HEK293 (cell line): ENCODE results near the gene CORO6.

Experiments
- HOXD13 ChIP-seq: sonication (generic); formaldehyde crosslinking; IDR thresholded peaks from 2 replicates; pipeline ENCODE4 v1.8.0; 2022; ENCODE audit warnings: missing genetic modification reagents, borderline replicate concordance
- KLF1 ChIP-seq: fragments of 450-650 bp; formaldehyde crosslinking; IDR thresholded peaks from 2 replicates; pipeline ENCODE4 v1.5.1; 2016; ENCODE audit warnings: missing biosample characterization, missing genetic modification characterization
- OSR2 ChIP-seq: fragments of 450-650 bp; formaldehyde crosslinking; IDR thresholded peaks from 2 replicates; pipeline ENCODE4 v1.5.1; 2016; ENCODE audit warnings: missing biosample characterization, missing genetic modification characterization
- ZBTB7A ChIP-seq: fragments of 450-650 bp; formaldehyde crosslinking; IDR thresholded peaks from 2 replicates; pipeline ENCODE4 v1.5.1; 2016; ENCODE audit warnings: low read depth, missing biosample characterization, missing genetic modification characterization
- ZFP37 ChIP-seq: fragments of 450-650 bp; formaldehyde crosslinking; IDR thresholded peaks from 2 replicates; pipeline ENCODE4 v1.5.1; 2016; ENCODE audit warnings: missing biosample characterization, missing genetic modification characterization
- ZNF10 ChIP-seq: fragments of 450-650 bp; formaldehyde crosslinking; IDR thresholded peaks from 2 replicates; pipeline ENCODE4 v1.5.1; 2017; ENCODE audit warnings: missing biosample characterization, missing genetic modification characterization
- ZNF146 ChIP-seq: fragments of 450-650 bp; formaldehyde crosslinking; IDR thresholded peaks from 2 replicates; pipeline ENCODE4 v1.5.1; 2016; ENCODE audit warnings: missing biosample characterization, missing genetic modification characterization
- ZNF19 ChIP-seq: fragments of 450-650 bp; formaldehyde crosslinking; IDR thresholded peaks from 2 replicates; pipeline ENCODE4; 2016; ENCODE audit warnings: missing biosample characterization, missing genetic modification characterization, low read depth
- ZNF202 ChIP-seq: fragments of 450-650 bp; formaldehyde crosslinking; IDR thresholded peaks from 2 replicates; pipeline ENCODE4 v1.5.1; 2016; ENCODE audit warnings: missing biosample characterization, missing genetic modification characterization, borderline replicate concordance
- ZNF311 ChIP-seq: fragments of 450-650 bp; formaldehyde crosslinking; IDR thresholded peaks from 2 replicates; pipeline ENCODE4 v1.5.1; 2017; ENCODE audit warnings: missing biosample characterization, missing genetic modification characterization, borderline replicate concordance
- ZNF335 ChIP-seq: fragments of 450-650 bp; formaldehyde crosslinking; conservative IDR thresholded peaks from 2 replicates; pipeline ENCODE4 v1.5.1; 2016; ENCODE audit warnings: missing biosample characterization, missing genetic modification characterization
- ZNF561 ChIP-seq: fragments of 450-650 bp; IDR thresholded peaks from 2 replicates; pipeline ENCODE4 v1.5.1; 2018; ENCODE audit warnings: missing biosample characterization, missing genetic modification characterization, borderline replicate concordance
- ZNF571 ChIP-seq: fragments of 450-650 bp; formaldehyde crosslinking; IDR thresholded peaks from 2 replicates; pipeline ENCODE4 v1.5.0; 2017; ENCODE audit warnings: missing biosample characterization, missing genetic modification characterization
- ZNF596 ChIP-seq: fragments of 450-650 bp; IDR thresholded peaks from 2 replicates; pipeline ENCODE4 v1.5.0; 2018; ENCODE audit warnings: missing biosample characterization, mild to moderate bottlenecking, missing genetic modification characterization, moderate library complexity
- ZNF677 ChIP-seq: fragments of 450-650 bp; IDR thresholded peaks from 2 replicates; pipeline ENCODE4 v1.5.0; 2018; ENCODE audit warnings: missing biosample characterization, mild to moderate bottlenecking, missing genetic modification characterization, moderate library complexity
- ZNF768 ChIP-seq: fragments of 450-650 bp; formaldehyde crosslinking; IDR thresholded peaks from 2 replicates; pipeline ENCODE4 v1.5.1; 2018; ENCODE audit warnings: missing biosample characterization, mild to moderate bottlenecking, missing genetic modification characterization
- ZNF785 ChIP-seq: fragments of 450-650 bp; formaldehyde crosslinking; IDR thresholded peaks from 2 replicates; pipeline ENCODE4 v1.5.1; 2016; ENCODE audit warnings: missing biosample characterization, missing genetic modification characterization
- ZNF830 ChIP-seq: fragments of 450-650 bp; IDR thresholded peaks from 2 replicates; pipeline ENCODE4 v1.5.0; 2018; ENCODE audit warnings: missing biosample characterization, missing genetic modification characterization, low read depth, mild to moderate bottlenecking, moderate library complexity
- ZNF837 ChIP-seq: fragments of 450-650 bp; formaldehyde crosslinking; IDR thresholded peaks from 2 replicates; pipeline ENCODE4 v1.5.1; 2016; ENCODE audit warnings: missing biosample characterization, missing genetic modification characterization
- TF ChIP-seq, protein P1 (sequence below): fragments of 450-650 bp; formaldehyde crosslinking; IDR thresholded peaks from 2 replicates; pipeline ENCODE4 v1.5.1; 2016; ENCODE audit warnings: missing biosample characterization, missing genetic modification characterization
- TF ChIP-seq, protein P2 (sequence below): fragments of 450-650 bp; formaldehyde crosslinking; IDR thresholded peaks from 2 replicates; pipeline ENCODE4 v1.5.1; 2016; ENCODE audit warnings: missing biosample characterization, missing genetic modification characterization
- TF ChIP-seq, protein P3 (sequence below): fragments of 450-650 bp; formaldehyde crosslinking; IDR thresholded peaks from 2 replicates; pipeline ENCODE4 v1.5.1; 2016; ENCODE audit warnings: missing biosample characterization, missing genetic modification characterization
- TF ChIP-seq, protein P4 (sequence below): fragments of 450-650 bp; formaldehyde crosslinking; optimal IDR thresholded peaks from 2 replicates; pipeline ENCODE3; 2016; ENCODE audit warnings: missing biosample characterization, mild to moderate bottlenecking, missing genetic modification characterization
- TF ChIP-seq, protein P5 (sequence below): fragments of 450-650 bp; formaldehyde crosslinking; IDR thresholded peaks from 2 replicates; pipeline ENCODE4 v1.5.1; 2016; ENCODE audit warnings: missing biosample characterization, missing genetic modification characterization
- TF ChIP-seq, protein P6 (sequence below): fragments of 450-650 bp; formaldehyde crosslinking; IDR thresholded peaks from 2 replicates; pipeline ENCODE4 v1.5.1; 2016; ENCODE audit warnings: missing biosample characterization, missing genetic modification characterization
- TF ChIP-seq, protein P7 (sequence below): fragments of 450-650 bp; formaldehyde crosslinking; IDR thresholded peaks from 2 replicates; pipeline ENCODE4 v1.5.1; 2016; ENCODE audit warnings: missing biosample characterization, missing genetic modification characterization

The CORO6 gene

DNA sequence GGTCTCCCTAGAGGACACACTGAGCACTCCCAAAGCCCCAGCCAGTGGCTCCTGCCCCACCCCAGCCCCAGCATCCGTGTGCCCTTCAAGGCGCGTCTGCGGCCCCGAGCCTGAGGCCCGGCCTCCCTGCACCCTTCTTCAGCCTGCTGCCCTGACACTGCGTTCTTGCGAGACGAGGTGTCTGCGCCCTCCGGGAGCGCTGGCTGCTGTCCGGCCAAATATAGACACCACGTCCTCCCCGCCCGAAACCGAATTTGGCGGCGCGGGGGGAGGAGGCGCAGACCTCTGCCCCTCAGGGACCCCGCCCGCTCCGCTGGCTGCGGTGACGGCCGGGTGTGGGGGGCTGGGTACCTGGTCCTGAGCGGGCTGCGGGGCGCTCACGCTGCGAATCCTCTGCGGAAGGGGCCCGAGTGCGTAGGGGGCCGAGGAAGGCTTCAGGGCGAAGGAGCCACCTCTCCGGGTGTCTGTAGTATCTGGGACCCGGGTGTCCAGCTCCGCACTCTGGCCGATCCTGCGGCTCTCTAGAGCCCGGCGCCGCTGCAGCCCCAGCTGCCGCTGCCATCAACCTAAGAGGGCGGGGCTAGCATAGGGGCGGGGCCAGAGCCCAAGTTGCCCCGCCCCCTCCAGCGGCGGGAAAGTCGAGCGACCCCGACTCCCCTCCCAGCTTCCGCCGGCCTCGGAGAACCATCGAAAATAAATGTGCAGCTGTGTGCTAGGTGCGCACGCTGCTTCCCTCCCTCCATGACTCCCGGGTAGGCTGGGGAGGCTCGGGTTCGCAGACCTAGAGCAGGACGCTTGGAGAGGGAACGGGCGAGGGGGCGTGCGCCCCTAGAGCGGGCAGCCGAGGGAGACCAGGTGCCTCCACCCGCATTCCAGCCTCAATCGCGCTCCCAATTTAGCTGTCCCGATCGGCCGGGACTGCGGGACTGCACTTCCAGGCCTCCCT is at the start of gene CORO6 (continued):
- TF ChIP-seq, protein P1, sequence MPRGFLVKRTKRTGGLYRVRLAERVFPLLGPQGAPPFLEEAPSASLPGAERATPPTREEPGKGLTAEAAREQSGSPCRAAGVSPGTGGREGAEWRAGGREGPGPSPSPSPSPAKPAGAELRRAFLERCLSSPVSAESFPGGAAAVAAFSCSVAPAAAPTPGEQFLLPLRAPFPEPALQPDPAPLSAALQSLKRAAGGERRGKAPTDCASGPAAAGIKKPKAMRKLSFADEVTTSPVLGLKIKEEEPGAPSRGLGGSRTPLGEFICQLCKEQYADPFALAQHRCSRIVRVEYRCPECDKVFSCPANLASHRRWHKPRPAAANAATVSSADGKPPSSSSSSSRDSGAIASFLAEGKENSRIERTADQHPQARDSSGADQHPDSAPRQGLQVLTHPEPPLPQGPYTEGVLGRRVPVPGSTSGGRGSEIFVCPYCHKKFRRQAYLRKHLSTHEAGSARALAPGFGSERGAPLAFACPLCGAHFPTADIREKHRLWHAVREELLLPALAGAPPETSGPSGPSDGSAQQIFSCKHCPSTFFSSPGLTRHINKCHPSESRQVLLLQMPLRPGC (tag by site-specific recombination), result 0 out of 2 replicates have a peak, but pooled peaks have one; percentile 21
- TF ChIP-seq ZNF202 (tag by site-specific recombination), result no peak
- no peak for TF ChIP-seq ZNF768 (tag by site-specific recombination)
- TF ChIP-seq, protein P2, sequence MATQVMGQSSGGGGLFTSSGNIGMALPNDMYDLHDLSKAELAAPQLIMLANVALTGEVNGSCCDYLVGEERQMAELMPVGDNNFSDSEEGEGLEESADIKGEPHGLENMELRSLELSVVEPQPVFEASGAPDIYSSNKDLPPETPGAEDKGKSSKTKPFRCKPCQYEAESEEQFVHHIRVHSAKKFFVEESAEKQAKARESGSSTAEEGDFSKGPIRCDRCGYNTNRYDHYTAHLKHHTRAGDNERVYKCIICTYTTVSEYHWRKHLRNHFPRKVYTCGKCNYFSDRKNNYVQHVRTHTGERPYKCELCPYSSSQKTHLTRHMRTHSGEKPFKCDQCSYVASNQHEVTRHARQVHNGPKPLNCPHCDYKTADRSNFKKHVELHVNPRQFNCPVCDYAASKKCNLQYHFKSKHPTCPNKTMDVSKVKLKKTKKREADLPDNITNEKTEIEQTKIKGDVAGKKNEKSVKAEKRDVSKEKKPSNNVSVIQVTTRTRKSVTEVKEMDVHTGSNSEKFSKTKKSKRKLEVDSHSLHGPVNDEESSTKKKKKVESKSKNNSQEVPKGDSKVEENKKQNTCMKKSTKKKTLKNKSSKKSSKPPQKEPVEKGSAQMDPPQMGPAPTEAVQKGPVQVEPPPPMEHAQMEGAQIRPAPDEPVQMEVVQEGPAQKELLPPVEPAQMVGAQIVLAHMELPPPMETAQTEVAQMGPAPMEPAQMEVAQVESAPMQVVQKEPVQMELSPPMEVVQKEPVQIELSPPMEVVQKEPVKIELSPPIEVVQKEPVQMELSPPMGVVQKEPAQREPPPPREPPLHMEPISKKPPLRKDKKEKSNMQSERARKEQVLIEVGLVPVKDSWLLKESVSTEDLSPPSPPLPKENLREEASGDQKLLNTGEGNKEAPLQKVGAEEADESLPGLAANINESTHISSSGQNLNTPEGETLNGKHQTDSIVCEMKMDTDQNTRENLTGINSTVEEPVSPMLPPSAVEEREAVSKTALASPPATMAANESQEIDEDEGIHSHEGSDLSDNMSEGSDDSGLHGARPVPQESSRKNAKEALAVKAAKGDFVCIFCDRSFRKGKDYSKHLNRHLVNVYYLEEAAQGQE (tag by site-specific recombination), result peak; percentile 38
- TF ChIP-seq, protein P3, sequence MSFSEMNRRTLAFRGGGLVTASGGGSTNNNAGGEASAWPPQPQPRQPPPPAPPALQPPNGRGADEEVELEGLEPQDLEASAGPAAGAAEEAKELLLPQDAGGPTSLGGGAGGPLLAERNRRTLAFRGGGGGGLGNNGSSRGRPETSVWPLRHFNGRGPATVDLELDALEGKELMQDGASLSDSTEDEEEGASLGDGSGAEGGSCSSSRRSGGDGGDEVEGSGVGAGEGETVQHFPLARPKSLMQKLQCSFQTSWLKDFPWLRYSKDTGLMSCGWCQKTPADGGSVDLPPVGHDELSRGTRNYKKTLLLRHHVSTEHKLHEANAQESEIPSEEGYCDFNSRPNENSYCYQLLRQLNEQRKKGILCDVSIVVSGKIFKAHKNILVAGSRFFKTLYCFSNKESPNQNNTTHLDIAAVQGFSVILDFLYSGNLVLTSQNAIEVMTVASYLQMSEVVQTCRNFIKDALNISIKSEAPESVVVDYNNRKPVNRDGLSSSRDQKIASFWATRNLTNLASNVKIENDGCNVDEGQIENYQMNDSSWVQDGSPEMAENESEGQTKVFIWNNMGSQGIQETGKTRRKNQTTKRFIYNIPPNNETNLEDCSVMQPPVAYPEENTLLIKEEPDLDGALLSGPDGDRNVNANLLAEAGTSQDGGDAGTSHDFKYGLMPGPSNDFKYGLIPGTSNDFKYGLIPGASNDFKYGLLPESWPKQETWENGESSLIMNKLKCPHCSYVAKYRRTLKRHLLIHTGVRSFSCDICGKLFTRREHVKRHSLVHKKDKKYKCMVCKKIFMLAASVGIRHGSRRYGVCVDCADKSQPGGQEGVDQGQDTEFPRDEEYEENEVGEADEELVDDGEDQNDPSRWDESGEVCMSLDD (tag by site-specific recombination), result peak; percentile 63; the same call in 1 of the 2 replicates
- no peak for TF ChIP-seq ZNF830 (tag by site-specific recombination)
- TF ChIP-seq, protein P4, sequence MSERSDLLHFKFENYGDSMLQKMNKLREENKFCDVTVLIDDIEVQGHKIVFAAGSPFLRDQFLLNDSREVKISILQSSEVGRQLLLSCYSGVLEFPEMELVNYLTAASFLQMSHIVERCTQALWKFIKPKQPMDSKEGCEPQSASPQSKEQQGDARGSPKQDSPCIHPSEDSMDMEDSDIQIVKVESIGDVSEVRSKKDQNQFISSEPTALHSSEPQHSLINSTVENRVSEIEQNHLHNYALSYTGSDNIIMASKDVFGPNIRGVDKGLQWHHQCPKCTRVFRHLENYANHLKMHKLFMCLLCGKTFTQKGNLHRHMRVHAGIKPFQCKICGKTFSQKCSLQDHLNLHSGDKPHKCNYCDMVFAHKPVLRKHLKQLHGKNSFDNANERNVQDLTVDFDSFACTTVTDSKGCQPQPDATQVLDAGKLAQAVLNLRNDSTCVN (tag by site-specific recombination), result peak; percentile 55
- TF ChIP-seq KLF1 (tag by site-specific recombination), result peak; percentile 55; the same call in 1 of the 2 replicates
- no peak for TF ChIP-seq ZNF146
- TF ChIP-seq ZBTB7A, result peak; percentile 77
- 0 out of 2 replicates have a peak, but pooled peaks have one; percentile 68 for TF ChIP-seq ZNF561 (tag by site-specific recombination)
- TF ChIP-seq ZNF10, result no peak
- TF ChIP-seq HOXD13 (CRISPR knock-in tag), result no peak
- no peak for TF ChIP-seq ZNF19 (tag by site-specific recombination)
- no peak for TF ChIP-seq ZNF677
- 0 out of 2 replicates have a peak, but pooled peaks have one; percentile 3 for TF ChIP-seq ZNF596
- TF ChIP-seq, protein P5, sequence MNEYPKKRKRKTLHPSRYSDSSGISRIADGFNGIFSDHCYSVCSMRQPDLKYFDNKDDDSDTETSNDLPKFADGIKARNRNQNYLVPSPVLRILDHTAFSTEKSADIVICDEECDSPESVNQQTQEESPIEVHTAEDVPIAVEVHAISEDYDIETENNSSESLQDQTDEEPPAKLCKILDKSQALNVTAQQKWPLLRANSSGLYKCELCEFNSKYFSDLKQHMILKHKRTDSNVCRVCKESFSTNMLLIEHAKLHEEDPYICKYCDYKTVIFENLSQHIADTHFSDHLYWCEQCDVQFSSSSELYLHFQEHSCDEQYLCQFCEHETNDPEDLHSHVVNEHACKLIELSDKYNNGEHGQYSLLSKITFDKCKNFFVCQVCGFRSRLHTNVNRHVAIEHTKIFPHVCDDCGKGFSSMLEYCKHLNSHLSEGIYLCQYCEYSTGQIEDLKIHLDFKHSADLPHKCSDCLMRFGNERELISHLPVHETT (tag by site-specific recombination), result no peak
- TF ChIP-seq ZNF311 (tag by site-specific recombination), result no peak
- TF ChIP-seq, protein P6, sequence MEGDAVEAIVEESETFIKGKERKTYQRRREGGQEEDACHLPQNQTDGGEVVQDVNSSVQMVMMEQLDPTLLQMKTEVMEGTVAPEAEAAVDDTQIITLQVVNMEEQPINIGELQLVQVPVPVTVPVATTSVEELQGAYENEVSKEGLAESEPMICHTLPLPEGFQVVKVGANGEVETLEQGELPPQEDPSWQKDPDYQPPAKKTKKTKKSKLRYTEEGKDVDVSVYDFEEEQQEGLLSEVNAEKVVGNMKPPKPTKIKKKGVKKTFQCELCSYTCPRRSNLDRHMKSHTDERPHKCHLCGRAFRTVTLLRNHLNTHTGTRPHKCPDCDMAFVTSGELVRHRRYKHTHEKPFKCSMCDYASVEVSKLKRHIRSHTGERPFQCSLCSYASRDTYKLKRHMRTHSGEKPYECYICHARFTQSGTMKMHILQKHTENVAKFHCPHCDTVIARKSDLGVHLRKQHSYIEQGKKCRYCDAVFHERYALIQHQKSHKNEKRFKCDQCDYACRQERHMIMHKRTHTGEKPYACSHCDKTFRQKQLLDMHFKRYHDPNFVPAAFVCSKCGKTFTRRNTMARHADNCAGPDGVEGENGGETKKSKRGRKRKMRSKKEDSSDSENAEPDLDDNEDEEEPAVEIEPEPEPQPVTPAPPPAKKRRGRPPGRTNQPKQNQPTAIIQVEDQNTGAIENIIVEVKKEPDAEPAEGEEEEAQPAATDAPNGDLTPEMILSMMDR (tag by site-specific recombination), result peak; percentile 19; the same call in 1 of the 2 replicates
- TF ChIP-seq OSR2 (tag by site-specific recombination), result no peak
- TF ChIP-seq, protein P7, sequence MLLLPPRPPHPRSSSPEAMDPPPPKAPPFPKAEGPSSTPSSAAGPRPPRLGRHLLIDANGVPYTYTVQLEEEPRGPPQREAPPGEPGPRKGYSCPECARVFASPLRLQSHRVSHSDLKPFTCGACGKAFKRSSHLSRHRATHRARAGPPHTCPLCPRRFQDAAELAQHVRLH, result no peak
- peak; percentile 98 for TF ChIP-seq ZNF335
- TF ChIP-seq ZFP37, result no peak
- no peak for TF ChIP-seq ZNF571 (tag by site-specific recombination)
- no peak for TF ChIP-seq ZNF837 (tag by site-specific recombination)
- TF ChIP-seq ZNF785 (tag by site-specific recombination), result no peak
